AG09309 (cell line): Measurements from ENCODE around the gene FAM110D.

Experiments
- DNase-seq: peaks from one replicate; pipeline ENCODE4 v3.0.0-alpha.2; 2010; ENCODE audit warnings: low read depth
- H3K4me3 ChIP-seq: 2 replicates; pipeline ENCODE4 v1.5.1; 2011; ENCODE audit warnings: mild to moderate bottlenecking, low read depth, low read length, moderate library complexity; ENCODE audit not compliant: control insufficient read depth
- CTCF ChIP-seq: IDR thresholded peaks from 2 replicates; pipeline ENCODE4 v1.5.1; 2011; ENCODE audit warnings: mild to moderate bottlenecking, low read depth, low read length, inconsistent platforms; ENCODE audit not compliant: insufficient read depth, control insufficient read depth; ENCODE audit errors: missing control alignments

Gene FAM110D

GRCh38 chr1:26200413-26200812, 41.5 kb downstream of the FAM110D start:
- TF ChIP-seq CTCF, result no peak
- H3K4me3 ChIP-seq, result no peak overlapping the region
- DNase-seq, result no peak

- no peak for TF ChIP-seq CTCF
- DNase-seq, result no peak
- H3K4me3 ChIP-seq, result no peak overlapping the region
These were observed 44.9 kb downstream of the FAM110D start for GRCh38 chr1:26203642-26204318.

GRCh38 chr1:26210147-26210870, 51.4 kb downstream of the FAM110D start:
- no peak for TF ChIP-seq CTCF
- H3K4me3 ChIP-seq, result no peak overlapping the region
- DNase-seq, result no peak

- no peak overlapping the region for H3K4me3 ChIP-seq
- TF ChIP-seq CTCF, result no peak
- DNase-seq, result no peak
These were observed 53.8 kb downstream of the FAM110D start for GRCh38 chr1:26212726-26213125.

- DNase-seq, result no peak
- H3K4me3 ChIP-seq, result no peak overlapping the region
- no peak for TF ChIP-seq CTCF
These were observed 54.5 kb downstream of the FAM110D start for GRCh38 chr1:26213335-26213905.
